GM18499 (cell line): Measurements from ENCODE around the gene TMSB4Y.

Experiments
- ATAC-seq: cut with Tn5 transposase; IDR thresholded peaks from one replicate; pipeline ENCODE4 v1.9.1; 2021; ENCODE audit warnings: moderate number of reproducible peaks; ENCODE audit not compliant: insufficient read depth, unreplicated experiment

The TMSB4Y gene

GRCh38 chrY:13703568-13703968 is at the start of gene TMSB4Y:
Gene TMSB4Y (plus strand): TSS chrY:13703899.
- no peak for ATAC-seq

DNA sequence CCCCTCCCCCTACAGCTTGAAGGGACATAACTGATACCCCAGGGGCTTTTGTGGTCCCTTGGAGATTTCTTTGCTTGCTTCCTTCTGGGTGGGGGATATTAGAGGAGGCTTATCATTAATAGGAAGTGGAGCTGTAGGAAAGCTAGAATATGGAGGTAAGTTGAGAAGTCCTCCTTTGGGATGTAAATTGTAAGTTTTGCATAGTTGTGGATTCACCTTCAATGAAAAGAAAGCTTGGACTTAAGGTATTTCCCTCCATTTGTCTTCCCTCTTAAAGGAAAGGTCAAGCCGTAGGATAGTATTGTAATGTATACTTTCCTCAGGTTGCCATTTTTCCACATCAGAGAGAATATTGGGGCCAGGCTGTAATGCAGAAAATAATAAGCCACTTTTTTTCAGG is 39.5 kb upstream of the TMSB4Y start:
- ATAC-seq, result no peak

DNA sequence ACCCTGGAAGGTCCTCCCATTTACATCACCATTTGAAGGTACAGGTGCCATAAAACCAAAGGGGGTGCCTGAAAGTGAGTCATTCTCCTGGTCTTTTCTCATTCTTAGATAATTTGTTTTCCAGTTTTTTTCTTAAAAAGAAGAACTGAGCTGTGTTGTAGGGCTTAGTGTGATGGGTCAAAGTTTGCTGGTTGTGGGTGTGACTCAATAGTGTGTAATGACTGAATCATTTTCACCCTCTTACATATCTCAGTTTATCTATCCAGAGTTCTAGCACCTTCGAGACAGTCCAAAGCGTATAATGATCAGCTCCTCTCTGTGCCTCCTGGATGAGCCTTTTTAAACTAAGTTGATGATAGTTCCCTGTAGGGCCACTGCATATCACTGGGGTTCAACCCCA is 32.6 kb upstream of the TMSB4Y start:
- ATAC-seq, result no peak

- ATAC-seq, result no peak
These were observed 1.4 kb upstream of the TMSB4Y start for GRCh38 chrY:13702276-13702675.

DNA sequence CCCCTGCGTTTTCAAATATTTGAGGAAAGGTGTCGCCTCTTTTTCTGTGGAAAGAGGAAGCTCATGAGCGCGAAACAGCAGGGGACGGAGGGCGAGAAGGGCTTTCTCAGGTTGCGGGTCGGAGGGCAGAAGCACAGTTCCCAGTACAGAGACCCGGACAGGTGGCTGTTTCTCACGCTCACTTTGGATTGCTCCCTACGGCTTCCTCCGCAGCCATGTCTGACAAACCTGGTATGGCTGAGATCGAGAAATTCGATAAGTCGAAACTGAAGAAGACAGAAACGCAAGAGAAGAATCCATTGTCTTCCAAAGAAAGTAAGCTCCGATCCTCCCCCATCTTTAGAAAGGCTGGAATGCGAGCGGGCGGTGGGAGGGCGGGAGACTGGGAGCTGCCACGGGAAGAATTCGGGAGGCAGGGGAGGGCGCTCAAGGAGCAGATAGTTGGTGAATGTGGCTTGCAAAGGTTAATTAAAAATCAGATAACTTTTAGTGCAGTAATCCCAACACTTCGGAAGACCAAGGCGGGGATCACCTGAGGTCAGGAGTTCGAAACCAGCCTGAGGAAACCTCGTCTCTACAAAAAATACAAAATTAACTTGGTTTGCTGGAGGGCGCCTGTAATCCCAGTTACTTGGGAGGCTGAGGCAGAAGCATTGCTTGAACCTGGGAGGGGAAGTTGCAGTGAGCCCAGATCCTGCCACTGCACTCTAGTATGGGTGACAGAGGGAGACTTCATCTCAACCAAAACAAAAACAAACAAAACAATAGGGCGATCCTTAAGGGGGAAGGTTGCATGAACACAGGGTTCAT is 627 bp downstream of the TMSB4Y start:
- no peak for ATAC-seq

DNA sequence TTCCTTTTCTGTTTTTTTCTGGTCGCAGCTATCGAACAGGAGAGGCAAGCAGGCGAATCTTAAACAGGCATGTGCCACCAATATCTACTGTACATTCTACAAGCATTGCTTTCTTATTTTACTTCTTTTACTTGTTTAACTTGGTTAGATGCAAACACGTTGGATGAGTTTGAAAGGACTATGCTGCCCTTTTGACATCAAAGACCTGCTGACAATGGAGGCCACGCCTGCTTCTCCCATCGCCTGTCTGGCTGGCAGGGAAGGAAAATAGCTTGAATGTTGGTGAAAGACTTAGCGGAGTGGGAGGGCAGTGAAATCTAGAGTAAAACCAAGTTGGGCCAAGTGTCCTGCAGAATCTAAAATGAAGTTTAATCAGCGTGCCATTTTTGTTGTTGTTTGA is 1.5 kb downstream of the TMSB4Y start:
- ATAC-seq, result no peak

DNA sequence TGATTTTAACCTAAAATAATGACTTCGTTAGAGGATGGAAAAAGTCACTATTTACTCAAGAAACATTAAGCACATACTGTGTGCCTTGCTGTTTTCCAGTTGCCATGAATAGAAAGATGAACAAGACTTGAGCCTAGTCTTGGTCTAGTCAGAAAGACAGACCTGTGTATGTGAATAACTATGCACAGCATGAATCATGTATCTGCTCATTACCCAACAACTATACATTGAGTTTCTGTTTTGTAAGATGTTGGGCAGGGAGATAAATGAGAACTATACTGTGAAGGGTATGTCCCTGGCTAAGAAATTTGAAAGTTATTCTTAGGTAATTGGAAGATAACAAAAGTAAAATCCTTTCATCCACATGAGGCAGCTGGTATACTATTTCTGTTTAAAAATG is 4.3 kb downstream of the TMSB4Y start:
- no peak for ATAC-seq

DNA sequence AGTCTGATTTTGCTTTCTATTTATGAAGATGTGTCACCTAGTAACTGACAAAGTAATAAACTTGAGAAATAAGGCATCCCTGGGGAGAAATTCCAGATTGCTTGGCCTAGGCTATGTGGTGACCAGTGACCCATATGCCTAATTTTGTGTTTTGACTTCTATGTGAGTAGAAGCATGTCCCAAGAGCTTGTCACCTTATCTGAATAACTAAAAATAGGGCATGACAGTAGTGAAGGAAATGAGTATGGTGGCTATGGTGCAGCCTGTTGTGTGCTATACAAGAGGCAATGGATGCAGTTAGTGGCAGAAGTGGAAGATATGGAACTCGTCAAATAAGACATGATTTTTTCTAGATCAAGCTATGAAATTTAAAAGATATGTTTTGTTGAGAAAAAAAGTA is 15.3 kb downstream of the TMSB4Y start:
- ATAC-seq, result no peak

DNA sequence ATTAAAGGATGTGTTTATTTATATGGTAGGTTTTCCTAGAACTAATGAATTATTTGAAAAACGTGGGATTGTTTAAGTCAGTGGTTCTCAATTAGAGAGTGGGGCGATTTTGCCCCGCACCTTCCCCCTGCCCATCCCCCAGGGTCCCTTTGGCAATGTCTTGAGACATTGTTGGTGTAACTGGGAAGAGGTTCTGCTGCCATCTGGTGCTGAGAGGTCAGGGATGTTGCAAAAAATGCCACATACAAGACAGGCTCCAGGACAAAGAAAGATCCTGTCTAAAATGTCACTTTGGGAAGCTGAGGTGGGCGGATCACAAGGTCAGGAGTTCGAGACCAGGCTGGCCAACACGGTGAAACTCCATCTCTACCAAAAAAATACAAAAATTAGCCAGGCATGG is 25.8 kb downstream of the TMSB4Y start:
- ATAC-seq, result no peak

DNA sequence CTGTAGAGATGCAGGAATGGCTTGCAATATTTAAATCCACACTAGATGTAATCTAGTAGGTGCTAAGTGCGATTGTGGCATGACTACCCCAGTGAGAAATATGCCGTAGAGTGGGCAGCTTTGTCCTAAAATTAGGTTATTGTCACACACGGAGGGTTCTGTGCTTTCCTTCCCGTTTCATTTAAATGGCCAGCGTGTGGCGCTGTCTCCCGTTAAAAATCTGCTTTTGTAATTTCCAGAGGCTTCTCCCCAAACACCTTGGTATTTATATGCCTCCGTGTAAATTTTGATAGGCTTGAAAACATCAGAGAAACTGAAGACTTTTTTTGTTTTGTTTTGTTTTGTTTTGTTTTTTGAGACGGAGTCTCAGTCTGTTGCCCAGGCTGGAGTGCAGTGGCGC is 34.9 kb downstream of the TMSB4Y start:
- ATAC-seq, result no peak

DNA sequence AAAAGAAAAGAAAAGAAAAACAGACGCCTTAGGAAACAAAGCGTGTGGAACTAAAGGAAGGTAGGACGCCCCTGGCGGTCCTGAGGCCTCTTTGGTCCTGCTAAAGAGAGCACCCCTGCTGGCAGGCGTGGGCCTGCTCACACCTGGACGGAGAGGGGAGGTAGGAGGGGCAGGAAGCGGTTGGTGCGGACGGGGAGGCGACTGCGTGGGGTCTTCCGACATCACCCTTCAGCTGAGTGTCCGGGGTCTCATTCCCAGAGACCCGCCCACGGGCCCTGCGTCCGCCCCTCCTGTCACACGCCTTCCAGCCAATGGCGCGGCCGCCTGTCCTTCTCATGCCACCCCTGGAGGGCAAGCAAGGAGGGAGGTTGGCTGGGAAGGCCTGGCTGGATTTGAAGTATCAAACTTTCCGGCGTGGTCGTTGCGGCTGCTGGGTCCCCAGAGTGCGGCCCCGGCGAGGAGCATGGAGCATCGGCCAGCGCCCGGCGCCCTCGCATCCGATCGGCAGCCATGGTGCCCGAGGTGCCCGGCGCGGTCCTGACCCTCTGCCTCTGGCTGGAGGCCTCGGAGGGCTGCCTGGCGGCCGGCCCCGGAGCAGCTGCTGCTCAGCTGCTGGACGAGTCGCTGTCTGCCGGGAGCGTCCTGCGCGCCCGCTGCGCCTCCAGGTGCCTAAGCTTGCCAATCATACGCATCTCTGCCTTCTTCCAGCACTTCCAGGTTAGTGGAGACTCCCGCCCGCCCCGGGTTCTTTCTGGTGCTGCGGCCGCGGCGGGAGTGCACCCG is 47.8 kb downstream of the TMSB4Y start:
- no peak for ATAC-seq

- no peak for ATAC-seq
These were observed 51.0 kb downstream of the TMSB4Y start for GRCh38 chrY:13754661-13755060.
